ENCODE data around the gene UAP1. TPM values are rescaled to one million over a fixed set of nuclear protein-coding genes. Genes with fewer than 3 reads are reported as not detected.

Gene UAP1
- total RNA-seq, 2 donors from 2014 or later = 70.4 to 284 TPM

DNA sequence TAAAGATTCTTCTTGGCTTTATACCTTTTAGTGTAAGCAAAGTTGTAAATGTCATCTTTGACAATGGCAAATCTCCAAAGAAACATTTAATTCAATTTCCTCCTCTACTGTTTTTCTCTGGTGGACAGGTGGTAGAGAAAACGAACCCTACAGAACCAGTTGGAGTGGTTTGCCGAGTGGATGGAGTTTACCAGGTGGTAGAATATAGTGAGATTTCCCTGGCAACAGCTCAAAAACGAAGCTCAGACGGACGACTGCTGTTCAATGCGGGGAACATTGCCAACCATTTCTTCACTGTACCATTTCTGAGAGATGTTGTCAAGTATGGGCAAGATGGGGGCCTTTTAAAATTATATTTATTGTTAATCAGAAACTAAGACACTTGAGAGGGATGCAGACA is 25.8 kb downstream of the UAP1 start:
- TF ChIP-seq CTCF (IDR thresholded peaks at IDR 0.05) = no peak
- Histone ChIP-seq H3K9me3 (no peaks in the 10 kb centered on the region), H3K4me1 (ENCODE audit: control insufficient read depth in 1 of 2, low read depth in 2 of 2) (no peaks in the 10 kb centered on the region), H3K27ac (no peak overlapping the region), H3K27me3 (replicated peaks; ENCODE audit: insufficient read depth) (no peaks in the 10 kb centered on the region), H3K36me3 (peaks cover 41% of the 10 kb centered on the region), H3K4me3 (no peak overlapping the region)
- DNase-seq (ENCODE audit: low spot score) = no peak
- ATAC-seq (ENCODE audit: insufficient number of reproducible peaks, low FRiP score, low read depth) = no peak

GRCh38 chr1:162587761-162588260 is 26.3 kb downstream of the UAP1 start:
- TF ChIP-seq CTCF (IDR thresholded peaks at IDR 0.05) = no peak
- Histone ChIP-seq H3K9me3 (no peaks in the 10 kb centered on the region), H3K4me1 (ENCODE audit: control insufficient read depth in 1 of 2, low read depth in 2 of 2) (no peaks in the 10 kb centered on the region), H3K27me3 (replicated peaks; ENCODE audit: insufficient read depth) (no peaks in the 10 kb centered on the region), H3K27ac (no peak overlapping the region), H3K36me3 (peaks cover 44% of the 10 kb centered on the region), H3K4me3 (no peak overlapping the region)
- ATAC-seq (ENCODE audit: insufficient number of reproducible peaks, low FRiP score, low read depth) = no peak
- no peak for DNase-seq (ENCODE audit: low spot score)

DNA sequence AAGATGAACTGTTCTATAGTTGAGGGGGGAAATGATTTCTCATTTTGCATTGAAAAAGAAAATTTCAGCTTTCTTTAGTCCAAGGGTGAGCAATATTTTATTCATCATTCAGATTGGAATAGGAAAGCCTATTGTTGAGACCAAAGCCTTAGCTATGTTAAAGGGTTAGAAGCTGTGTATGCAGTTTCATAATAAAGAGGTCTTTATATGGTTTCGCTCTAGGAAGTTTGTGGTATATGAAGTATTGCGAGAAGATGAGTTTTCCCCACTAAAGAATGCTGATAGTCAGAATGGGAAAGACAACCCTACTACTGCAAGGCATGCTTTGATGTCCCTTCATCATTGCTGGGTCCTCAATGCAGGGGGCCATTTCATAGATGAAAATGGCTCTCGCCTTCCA is 28.6 kb downstream of the UAP1 start:
- Histone ChIP-seq H3K4me1 (ENCODE audit: control insufficient read depth in 1 of 2, low read depth in 2 of 2) (no peaks in the 10 kb centered on the region), H3K4me3 (no peak overlapping the region), H3K36me3 (peaks cover 36% of the 10 kb centered on the region), H3K27me3 (replicated peaks; ENCODE audit: insufficient read depth) (no peaks in the 10 kb centered on the region), H3K27ac (no peak overlapping the region), H3K9me3 (no peaks in the 10 kb centered on the region)
- TF ChIP-seq CTCF (IDR thresholded peaks at IDR 0.05) = no peak
- DNase-seq (ENCODE audit: low spot score) (no peak), ATAC-seq (ENCODE audit: insufficient number of reproducible peaks, low FRiP score, low read depth) (no peak)

DNA sequence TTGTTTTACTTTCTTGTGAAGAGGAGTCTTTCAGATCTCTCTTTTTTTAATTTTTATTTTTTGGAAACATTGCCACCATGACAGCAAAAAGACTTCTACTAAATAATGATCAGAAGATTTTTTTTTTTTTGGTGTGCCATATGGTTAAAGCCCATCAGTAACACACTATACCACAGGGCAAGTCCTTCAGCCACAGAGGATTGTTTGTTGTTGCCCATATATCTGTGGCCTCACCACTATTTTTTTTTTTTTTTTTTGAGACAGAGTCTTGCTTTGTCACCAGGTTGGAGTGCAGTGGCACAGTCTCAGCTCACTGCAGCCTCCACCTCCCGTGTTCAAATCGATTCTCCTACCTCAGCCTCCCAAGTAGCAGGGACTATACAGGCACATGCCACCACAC is 29.2 kb downstream of the UAP1 start:
- Histone ChIP-seq H3K27ac (no peak overlapping the region), H3K9me3 (no peaks in the 10 kb centered on the region), H3K27me3 (replicated peaks; ENCODE audit: insufficient read depth) (no peaks in the 10 kb centered on the region), H3K4me3 (no peak overlapping the region), H3K36me3 (peaks cover 33% of the 10 kb centered on the region), H3K4me1 (ENCODE audit: control insufficient read depth in 1 of 2, low read depth in 2 of 2) (no peaks in the 10 kb centered on the region)
- ATAC-seq (ENCODE audit: insufficient number of reproducible peaks, low FRiP score, low read depth) = no peak
- DNase-seq (ENCODE audit: low spot score) = no peak
- TF ChIP-seq CTCF (IDR thresholded peaks at IDR 0.05) = no peak

GRCh38 chr1:162596514-162597170 is 35.1 kb downstream of the UAP1 start:
- ATAC-seq (ENCODE audit: insufficient number of reproducible peaks, low FRiP score, low read depth) = no peak
- H3K36me3 ChIP-seq = peaks cover 30% of the 10 kb centered on the region

More at GRCh38 chr1:162596514-162597170, 35.1 kb downstream of the UAP1 start:
- TF ChIP-seq CTCF (IDR thresholded peaks at IDR 0.05) = no peak
- Histone ChIP-seq H3K4me3 (no peak overlapping the region), H3K27ac (no peak overlapping the region), H3K4me1 (ENCODE audit: control insufficient read depth in 1 of 2, low read depth in 2 of 2) (no peaks in the 10 kb centered on the region), H3K9me3 (no peaks in the 10 kb centered on the region), H3K27me3 (replicated peaks; ENCODE audit: insufficient read depth) (no peaks in the 10 kb centered on the region)
- no peak for DNase-seq (ENCODE audit: low spot score)
